Body of pancreas (tissue), 4 donors: ENCODE data around the gene KCNC1. TPM values are rescaled to one million over a fixed set of nuclear protein-coding genes. Genes with fewer than 3 reads are reported as not detected.

Source experiments
- ATAC-seq: fragments of 150-250 bp; one replicate; pipeline ENCODE4 v1.9.1; 2016
- DNase-seq, 4 donors: peaks; one replicate each; pipeline ENCODE4 v3.0.0-alpha.2; 2019
- H3K27ac ChIP-seq, 4 donors: fragments of 200-600 bp; sonication (generic); 1 replicate in 3 of 4; 2 replicates in 1 of 4; pipeline versions ENCODE4 v1.5.1 to v1.6.1; 2016 to 2019; ENCODE audit warnings: mild to moderate bottlenecking in 1 of 4, mixed read lengths in 1 of 4, moderate library complexity in 1 of 4
- H3K27me3 ChIP-seq, 2 donors: fragments of 200-600 bp; sonication (generic); one replicate each; pipeline ENCODE4 v1.6.0; 2016; ENCODE audit warnings: mild to moderate bottlenecking in 1 of 2
- H3K36me3 ChIP-seq, 2 donors: fragments of 200-600 bp; sonication (generic); replicated peaks in 1 of 2; 2 replicates each; pipeline ENCODE4 v1.5.1; 2016; ENCODE audit warnings: low read depth in 2 of 2; ENCODE audit not compliant: insufficient read depth in 1 of 2
- H3K4me1 ChIP-seq: fragments of 200-600 bp; sonication (generic); one replicate; pipeline ENCODE4 v1.6.0; 2016
- H3K4me3 ChIP-seq, 2 donors: fragments of 200-600 bp; sonication (generic); 1 replicate in 1 of 2; 2 replicates in 1 of 2; pipeline ENCODE4 v1.5.1; 2016 to 2019
- H3K9me3 ChIP-seq, 3 donors: fragments of 200-600 bp; sonication (generic); 1 replicate in 2 of 3; 2 replicates in 1 of 3; pipeline ENCODE4 v1.5.1; 2016
- POLR2A ChIP-seq, 3 donors: fragments of 450-650 bp; IDR thresholded peaks; one replicate each; pipeline ENCODE4 v1.6.1; 2016; ENCODE audit warnings: antibody characterized with exemption in 3 of 3, mild to moderate bottlenecking in 2 of 3
- WGBS, 2 donors: methylation state at CpG; one replicate each; pipeline ENCODE4 v1.1.5; 2017; 5-methylcytosine and 5-hydroxymethylcytosine counted together
- intact Hi-C: fragments of 100-400 bp; cut with DNase I; formaldehyde crosslinking; loops from one replicate; pipeline ENCODE4 v1.15.1; 2023
- total RNA-seq, 2 donors: library from RNA; depleted of rRNA; stranded (reverse); fragments of >200 nt; gene quantifications; one replicate each; pipeline ENCODE4 v1.1.0, GENCODE V29; 2016
- TF ChIP-seq, protein P1 (sequence below), 7 experiments: fragments of 450-650 bp in 4 of 7; fragments of 200-600 bp in 3 of 7; sonication (generic) in 3 of 7; IDR thresholded peaks; one replicate each; pipeline ENCODE4 v1.5.1; 2016 to 2019; ENCODE audit warnings: antibody characterized with exemption in 7 of 7

The KCNC1 gene
- total RNA-seq, 2 donors from 2014 or later: 0.26 TPM; not detected in 1

DNA sequence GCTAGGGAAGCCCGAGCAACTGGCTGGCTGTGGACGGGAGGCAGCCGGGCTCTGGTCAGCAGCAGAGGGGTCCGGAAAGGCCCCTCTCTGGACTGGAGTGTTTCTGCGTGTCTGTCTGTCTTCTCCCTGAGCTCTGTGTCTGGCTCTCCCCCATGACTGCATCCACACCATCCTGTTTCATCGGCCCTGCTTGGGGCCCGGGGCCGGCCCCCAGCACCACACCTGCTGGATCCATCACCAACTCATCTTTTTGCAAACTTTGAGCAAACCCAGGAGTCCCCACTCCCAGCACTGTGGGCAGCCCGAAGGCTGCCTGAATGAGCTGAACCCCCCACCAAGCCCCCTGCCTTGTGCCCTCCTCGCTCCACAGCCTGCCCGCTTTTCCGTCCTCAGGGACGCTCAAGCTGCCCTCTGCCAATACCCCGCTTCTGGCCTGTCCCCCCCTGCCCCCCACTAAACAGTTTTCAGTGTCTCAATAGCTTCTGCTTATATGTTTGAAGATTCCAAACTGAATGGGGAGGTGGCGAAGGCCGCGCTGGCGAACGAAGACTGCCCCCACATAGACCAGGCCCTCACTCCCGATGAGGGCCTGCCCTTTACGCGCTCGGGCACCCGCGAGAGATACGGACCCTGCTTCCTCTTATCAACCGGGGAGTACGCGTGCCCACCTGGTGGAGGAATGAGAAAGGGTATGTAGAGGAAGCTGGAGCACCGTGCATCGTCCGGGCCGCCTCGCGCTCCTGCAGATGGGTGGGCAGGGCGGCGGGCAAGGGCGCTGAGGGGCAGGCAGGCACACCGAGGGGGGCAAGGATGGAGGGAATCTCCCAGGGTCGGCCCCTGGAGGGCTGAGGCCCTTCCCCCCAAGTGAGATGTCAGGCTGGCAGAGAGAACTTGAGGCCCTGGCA, 44.6 kb downstream of the KCNC1 start:
- no peak for ATAC-seq
- H3K4me1 ChIP-seq: no peaks in the 10 kb centered on the region
- intact Hi-C loops: no loop called here
- WGBS, 2 donors: 89 to 92% methylated on average over 40 of the region's 40 CpGs
- H3K27ac ChIP-seq: no peak overlapping the region
- no peaks in the 10 kb centered on the region for H3K36me3 ChIP-seq
- H3K27me3 ChIP-seq: no peaks in the 10 kb centered on the region
- DNase-seq: no peak
- TF ChIP-seq POLR2A (IDR thresholded peaks at IDR 0.05): no peak
- TF ChIP-seq, protein P1, sequence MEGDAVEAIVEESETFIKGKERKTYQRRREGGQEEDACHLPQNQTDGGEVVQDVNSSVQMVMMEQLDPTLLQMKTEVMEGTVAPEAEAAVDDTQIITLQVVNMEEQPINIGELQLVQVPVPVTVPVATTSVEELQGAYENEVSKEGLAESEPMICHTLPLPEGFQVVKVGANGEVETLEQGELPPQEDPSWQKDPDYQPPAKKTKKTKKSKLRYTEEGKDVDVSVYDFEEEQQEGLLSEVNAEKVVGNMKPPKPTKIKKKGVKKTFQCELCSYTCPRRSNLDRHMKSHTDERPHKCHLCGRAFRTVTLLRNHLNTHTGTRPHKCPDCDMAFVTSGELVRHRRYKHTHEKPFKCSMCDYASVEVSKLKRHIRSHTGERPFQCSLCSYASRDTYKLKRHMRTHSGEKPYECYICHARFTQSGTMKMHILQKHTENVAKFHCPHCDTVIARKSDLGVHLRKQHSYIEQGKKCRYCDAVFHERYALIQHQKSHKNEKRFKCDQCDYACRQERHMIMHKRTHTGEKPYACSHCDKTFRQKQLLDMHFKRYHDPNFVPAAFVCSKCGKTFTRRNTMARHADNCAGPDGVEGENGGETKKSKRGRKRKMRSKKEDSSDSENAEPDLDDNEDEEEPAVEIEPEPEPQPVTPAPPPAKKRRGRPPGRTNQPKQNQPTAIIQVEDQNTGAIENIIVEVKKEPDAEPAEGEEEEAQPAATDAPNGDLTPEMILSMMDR (IDR thresholded peaks at IDR 0.05): no peak
- no peak overlapping the region for H3K4me3 ChIP-seq
- H3K9me3 ChIP-seq: no peaks in the 10 kb centered on the region

DNA sequence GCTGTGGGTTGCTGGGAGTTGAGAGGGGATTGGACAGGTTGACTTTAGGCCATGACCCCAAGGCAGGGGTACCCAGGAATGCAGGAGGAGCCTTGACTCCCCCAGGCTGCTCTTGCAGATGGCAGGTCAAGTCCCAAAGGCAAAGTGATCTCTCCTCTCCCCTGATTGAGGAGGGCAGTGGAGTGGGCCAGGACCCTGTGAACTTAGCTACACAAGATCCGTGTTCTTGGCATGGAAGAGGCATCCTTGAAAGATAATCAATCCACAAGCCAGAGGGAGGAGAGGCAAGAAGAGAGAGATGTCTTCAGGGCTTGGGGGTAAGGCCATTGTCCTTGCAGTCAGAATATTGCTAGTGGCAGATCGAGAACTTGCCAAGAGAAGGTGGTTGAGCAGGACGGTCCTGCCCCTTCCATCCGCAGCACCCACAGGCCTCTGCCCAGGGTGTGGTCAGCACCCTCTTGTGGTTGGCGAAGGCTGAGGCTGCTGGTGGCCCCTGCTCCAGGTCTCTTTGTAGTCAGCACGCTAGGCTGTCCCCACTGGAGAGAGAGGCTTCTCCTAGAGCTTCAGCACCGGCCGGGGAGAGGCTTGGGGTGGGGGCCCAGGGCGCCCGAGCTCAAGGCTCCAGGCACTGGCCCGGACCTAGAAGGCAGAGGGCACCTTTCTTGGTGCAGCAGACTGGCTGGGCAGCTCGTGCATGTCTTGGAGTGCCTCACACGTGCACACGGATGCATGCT, 45.4 kb downstream of the KCNC1 start:
- ATAC-seq (no peak), DNase-seq (no peak)
- no peak overlapping the region for H3K4me3 ChIP-seq
- TF ChIP-seq POLR2A (IDR thresholded peaks at IDR 0.05): no peak
- TF ChIP-seq, protein P1 (IDR thresholded peaks at IDR 0.05): no peak
- H3K36me3 ChIP-seq: no peaks in the 10 kb centered on the region
- H3K4me1 ChIP-seq: no peaks in the 10 kb centered on the region
- H3K27me3 ChIP-seq: no peaks in the 10 kb centered on the region
- H3K27ac ChIP-seq: no peak overlapping the region
- WGBS, 2 donors: 81 to 86% methylated on average over 6 to 14 of the region's 14 CpGs
- no peaks in the 10 kb centered on the region for H3K9me3 ChIP-seq
- intact Hi-C loops: no loop called here

DNA sequence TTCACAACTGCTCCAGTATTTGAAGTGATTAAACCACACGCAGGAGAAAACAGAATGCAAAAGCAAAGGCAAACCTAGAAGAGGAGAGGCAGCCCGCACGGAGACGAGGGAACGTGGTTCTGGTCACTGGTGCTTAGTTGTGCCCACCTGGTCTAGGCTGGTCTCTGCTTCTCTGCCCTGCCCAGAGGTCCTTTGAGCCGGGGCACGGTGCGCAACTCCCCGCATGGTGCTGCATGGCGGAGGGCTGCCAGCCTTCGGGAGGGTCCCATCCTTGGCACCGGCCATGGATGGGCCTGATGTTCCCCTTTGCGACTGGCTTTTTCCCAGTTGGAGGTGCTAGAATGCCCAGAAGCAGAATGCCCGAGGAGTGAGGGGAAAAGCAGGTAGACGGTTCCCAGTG, 46.1 kb downstream of the KCNC1 start:
- intact Hi-C loops: no loop called here
- WGBS, 2 donors: 87% methylated on average over 15 of the region's 15 CpGs

DNA sequence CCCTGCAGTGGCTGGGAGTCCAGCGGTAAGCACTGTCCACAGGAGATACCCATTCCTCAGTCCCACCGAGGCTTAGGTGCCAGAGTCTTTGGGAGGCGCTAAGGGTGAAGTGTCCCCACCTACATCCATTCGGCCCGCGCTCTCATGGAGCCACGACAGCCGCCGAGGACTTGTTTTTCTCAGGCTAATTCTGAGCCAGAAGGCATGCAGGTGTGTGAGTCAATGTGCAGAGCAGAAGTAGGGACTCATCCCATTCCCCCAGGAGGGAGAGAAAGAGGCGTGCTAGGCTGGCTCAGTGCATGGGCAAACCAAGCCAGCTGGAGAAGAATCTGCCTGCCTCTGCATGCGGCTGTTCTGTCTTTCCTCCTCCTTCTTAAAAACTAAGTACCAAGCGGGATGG, 46.6 kb downstream of the KCNC1 start:
- Histone ChIP-seq H3K4me3 (no peak overlapping the region), H3K27ac (no peak overlapping the region), H3K4me1 (no peaks in the 10 kb centered on the region), H3K9me3 (no peaks in the 10 kb centered on the region), H3K27me3 (no peaks in the 10 kb centered on the region), H3K36me3 (no peaks in the 10 kb centered on the region)
- no peak for DNase-seq
- no peak for ATAC-seq
- intact Hi-C loops: no loop called here
- WGBS, 2 donors: 77 to 81% methylated on average over 9 to 12 of the region's 12 CpGs
- TF ChIP-seq POLR2A (IDR thresholded peaks at IDR 0.05): no peak
- TF ChIP-seq, protein P1 (IDR thresholded peaks at IDR 0.05): no peak

More for the DNA sequence above, 46.1 kb downstream of the KCNC1 start:
- no peak for DNase-seq
- no peaks in the 10 kb centered on the region for H3K36me3 ChIP-seq
- ATAC-seq: no peak
- no peaks in the 10 kb centered on the region for H3K9me3 ChIP-seq
- H3K4me3 ChIP-seq: no peak overlapping the region
- TF ChIP-seq POLR2A (IDR thresholded peaks at IDR 0.05): no peak
- no peak overlapping the region for H3K27ac ChIP-seq
- no peaks in the 10 kb centered on the region for H3K27me3 ChIP-seq
- H3K4me1 ChIP-seq: no peaks in the 10 kb centered on the region

DNA sequence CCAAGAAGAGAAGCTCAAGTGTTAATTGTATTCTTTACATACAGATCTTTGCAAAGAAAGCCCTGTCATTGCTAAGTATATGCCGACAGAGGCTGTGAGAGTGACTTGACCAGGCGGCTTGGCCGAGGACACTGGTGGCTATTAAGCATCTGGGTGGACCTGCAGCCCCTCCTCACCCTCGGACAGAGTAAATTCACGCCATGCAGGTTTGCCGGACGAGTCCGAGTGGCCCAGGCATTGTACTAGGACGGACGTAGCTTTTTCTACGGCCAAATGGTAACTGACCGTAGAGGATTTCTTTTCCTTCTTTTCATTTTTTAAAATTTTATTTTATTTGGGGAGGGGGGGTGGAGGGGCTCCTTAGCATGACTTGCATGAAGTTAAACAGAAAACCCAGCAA, 47.0 kb downstream of the KCNC1 start:
- intact Hi-C loops: no loop called here
- DNase-seq (no peak), ATAC-seq (no peak)
- no peaks in the 10 kb centered on the region for H3K9me3 ChIP-seq
- TF ChIP-seq, protein P1 (IDR thresholded peaks at IDR 0.05): no peak
- TF ChIP-seq POLR2A (IDR thresholded peaks at IDR 0.05): no peak
- no peaks in the 10 kb centered on the region for H3K4me1 ChIP-seq
- no peaks in the 10 kb centered on the region for H3K36me3 ChIP-seq
- H3K4me3 ChIP-seq: no peak overlapping the region
- WGBS, 2 donors: 74 to 81% methylated on average over 12 of the region's 12 CpGs
- no peaks in the 10 kb centered on the region for H3K27me3 ChIP-seq
- no peak overlapping the region for H3K27ac ChIP-seq
